Measurements from ENCODE around the gene ACY1.

Gene ACY1

GRCh38 chr3:51963951-51964451, 19.3 kb upstream of the ACY1 start:
- no peak for DNase-seq (ENCODE audit: low read depth)

- no peak for DNase-seq (ENCODE audit: low read depth)
Measured at GRCh38 chr3:51964521-51964920, 18.8 kb upstream of the ACY1 start.

- DNase-seq (ENCODE audit: low read depth) = no peak
Measured at GRCh38 chr3:51966016-51966415, 17.3 kb upstream of the ACY1 start.

- DNase-seq (ENCODE audit: low read depth) = no peak
Measured at GRCh38 chr3:51966486-51966885, 16.8 kb upstream of the ACY1 start.

- DNase-seq (ENCODE audit: low read depth) = no peak
Measured at GRCh38 chr3:51966922-51967383, 16.4 kb upstream of the ACY1 start.

GRCh38 chr3:51967384-51968169, 15.8 kb upstream of the ACY1 start, which contains the start of gene PCBP4:
PCBP4 (minus strand) TSS chr3:51967454; CDS start chr3:51961240, 6,214 bp downstream.
- DNase-seq (ENCODE audit: low read depth) = no peak

- no peak for DNase-seq (ENCODE audit: low read depth)
Measured at GRCh38 chr3:51968170-51968775, 15.1 kb upstream of the ACY1 start.

- DNase-seq (ENCODE audit: low read depth) = no peak
Measured at GRCh38 chr3:51968883-51969678, 14.3 kb upstream of the ACY1 start.

GRCh38 chr3:51969841-51970240, 13.5 kb upstream of the ACY1 start:
- no peak for DNase-seq (ENCODE audit: low read depth)

- no peak for DNase-seq (ENCODE audit: low read depth)
Measured at GRCh38 chr3:51970606-51971300, 12.6 kb upstream of the ACY1 start.

GRCh38 chr3:51971350-51971749, 12.0 kb upstream of the ACY1 start:
- DNase-seq (ENCODE audit: low read depth) = no peak

- no peak for DNase-seq (ENCODE audit: low read depth)
Measured at GRCh38 chr3:51974277-51974962, 8.9 kb upstream of the ACY1 start.

- DNase-seq (ENCODE audit: low read depth) = peak; percentile 54
Measured at GRCh38 chr3:51974963-51975851, 8.1 kb upstream of the ACY1 start, which contains the start of gene ABHD14A. ABHD14A (plus strand) TSS chr3:51975064; CDS start chr3:51975136, 72 bp downstream.

- DNase-seq (ENCODE audit: low read depth) = no peak
Measured at GRCh38 chr3:51975852-51976549, 7.3 kb upstream of the ACY1 start.

- DNase-seq (ENCODE audit: low read depth) = no peak
Measured at GRCh38 chr3:51977446-51978142, 5.7 kb upstream of the ACY1 start.

- no peak for DNase-seq (ENCODE audit: low read depth)
Measured at GRCh38 chr3:51978143-51978502, 5.2 kb upstream of the ACY1 start.

GRCh38 chr3:51980253-51980652, 3.1 kb upstream of the ACY1 start:
- no peak for DNase-seq (ENCODE audit: low read depth)

- DNase-seq (ENCODE audit: low read depth) = no peak
Measured at GRCh38 chr3:51982352-51982837, 940 bp upstream of the ACY1 start.

Data from activated T-cell treated with anti-CD3 and anti-CD28 coated beads for 24 hours (primary cell).